ENCODE results near the gene ADISSP.
"Not testable (repeated sequence)": the region's sequence is repeated elsewhere in the genome, so short reads cannot be mapped to it uniquely, and the experiment has no call there.

Gene ADISSP

DNA sequence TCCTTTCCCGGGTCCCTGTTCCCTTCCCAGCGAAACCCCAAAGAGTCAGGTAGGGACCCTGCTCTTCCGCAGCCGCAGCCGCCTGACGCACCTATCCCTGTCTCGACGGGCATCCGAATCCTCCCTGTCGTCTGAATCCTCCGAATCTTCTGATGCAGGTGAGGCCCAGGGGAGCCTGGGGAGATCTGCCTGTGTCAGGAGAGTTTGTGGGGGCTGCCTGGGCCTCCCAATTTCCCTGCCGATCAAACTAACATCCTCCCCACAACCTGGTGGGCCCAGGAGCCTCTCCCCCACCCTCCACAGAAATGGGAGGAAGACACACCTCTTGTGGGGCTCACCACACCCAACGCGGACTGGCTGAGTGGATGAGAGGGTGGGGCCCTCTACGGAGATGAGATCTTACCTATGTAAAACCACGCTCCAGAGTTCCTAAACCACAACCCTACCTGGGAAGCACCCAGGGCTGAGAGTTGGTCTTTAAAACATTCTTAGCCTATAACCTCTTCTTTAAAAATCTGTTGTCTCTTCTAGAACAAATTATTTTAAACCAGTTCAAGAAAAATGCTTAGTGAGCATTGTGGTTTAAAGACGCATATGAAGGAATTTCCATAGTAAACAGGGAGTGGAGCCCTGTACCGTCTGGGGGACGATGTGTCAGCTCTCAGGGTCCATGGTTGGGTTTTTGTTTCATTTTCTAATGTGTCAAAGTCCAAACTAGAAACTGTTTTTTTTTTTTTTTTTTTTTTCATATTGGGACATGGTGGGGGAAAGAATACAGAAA, 30.2 kb upstream of the ADISSP start:
- peak; percentile 71 for DNase-seq

DNA sequence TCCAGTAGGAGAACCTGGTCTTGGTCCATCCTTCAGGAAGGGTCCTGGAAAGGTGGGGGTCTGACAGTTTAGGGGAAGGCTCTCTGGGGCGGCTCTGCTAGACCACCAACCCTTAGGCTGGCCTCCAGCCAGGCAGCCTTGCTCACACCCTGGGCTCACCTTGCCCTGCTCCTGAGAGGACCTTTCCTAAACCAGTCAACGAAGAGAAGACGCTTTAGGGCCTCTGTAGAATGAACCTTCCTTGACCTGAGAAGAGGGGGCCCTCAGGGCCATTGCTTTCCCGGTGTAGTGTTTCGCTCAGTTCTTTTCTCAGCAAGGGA, 29.6 kb upstream of the ADISSP start:
- DNase-seq: no peak

DNA sequence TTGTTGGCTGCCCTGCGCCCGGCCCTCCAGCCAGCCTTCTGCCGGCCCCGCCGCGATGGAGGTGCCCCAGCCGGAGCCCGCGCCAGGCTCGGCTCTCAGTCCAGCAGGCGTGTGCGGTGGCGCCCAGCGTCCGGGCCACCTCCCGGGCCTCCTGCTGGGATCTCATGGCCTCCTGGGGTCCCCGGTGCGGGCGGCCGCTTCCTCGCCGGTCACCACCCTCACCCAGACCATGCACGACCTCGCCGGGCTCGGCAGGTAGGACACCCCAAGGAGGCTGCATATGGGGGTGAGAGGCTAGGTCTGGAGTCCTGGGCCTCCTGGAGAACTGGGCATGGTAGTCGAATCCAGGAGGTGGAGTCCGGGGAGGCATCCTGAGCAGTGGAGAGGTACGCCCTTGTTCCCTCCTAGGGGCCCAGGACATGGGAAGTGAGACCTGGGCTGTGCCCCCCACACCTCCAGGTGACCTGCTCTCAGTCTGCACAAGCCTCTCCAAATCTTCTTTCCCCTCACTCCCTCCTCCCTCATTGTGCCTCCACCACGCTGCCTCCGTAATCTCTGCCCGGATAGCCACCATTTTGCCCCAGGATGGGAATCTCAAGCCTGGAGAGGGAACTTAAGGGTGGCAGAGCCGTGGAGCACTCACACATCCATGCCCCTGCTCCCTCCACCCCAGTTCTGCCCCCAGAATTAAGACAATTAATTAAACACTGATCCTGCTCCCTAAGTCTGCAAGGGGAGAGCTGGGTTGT, 29.1 kb upstream of the ADISSP start:
- no peak for DNase-seq

DNA sequence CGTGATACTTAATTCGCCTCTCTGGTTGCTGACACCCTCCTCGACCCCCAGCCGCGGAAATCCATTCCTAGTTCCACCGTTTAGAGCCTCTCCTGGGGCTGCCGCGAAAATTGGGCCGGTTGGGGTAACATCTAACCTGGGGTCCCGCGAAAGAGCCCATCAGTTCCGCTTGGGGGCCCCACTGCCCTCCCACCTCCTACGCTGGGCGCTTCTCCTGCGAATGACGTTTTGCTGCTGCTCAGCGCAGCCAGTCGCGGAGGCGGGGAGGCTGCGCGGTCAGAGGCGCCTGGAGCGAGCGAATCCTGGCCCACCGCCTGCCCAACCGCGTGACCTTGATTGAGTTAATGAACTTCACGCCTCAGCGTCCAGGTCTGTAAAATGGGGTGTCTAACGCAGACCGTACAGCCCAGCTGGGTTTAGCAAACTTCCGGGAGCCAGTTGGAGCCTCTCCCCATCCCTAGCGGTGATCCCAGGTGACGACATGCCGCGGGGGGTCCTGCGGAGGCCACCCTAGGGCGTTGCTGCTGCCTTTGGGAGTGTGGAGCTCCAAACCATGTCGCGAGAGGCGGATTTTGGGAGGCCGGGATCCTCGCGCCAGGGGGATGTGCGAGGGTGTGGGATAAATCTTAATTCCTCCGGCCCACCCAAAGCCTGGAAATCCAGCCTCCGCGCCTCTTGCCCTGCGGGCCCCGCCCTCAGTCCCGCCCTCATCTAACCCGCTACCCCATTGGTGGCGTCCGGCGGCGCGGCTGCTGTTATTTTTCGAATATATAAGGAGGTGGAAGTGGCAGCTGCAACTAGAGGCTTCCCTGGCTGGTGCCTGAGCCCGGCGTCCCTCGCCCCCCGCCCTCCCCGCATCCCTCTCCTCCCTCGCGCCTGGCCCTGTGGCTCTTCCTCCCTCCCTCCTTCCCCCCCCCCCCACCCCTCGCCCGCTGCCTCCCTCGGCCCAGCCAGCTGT, 28.2 kb upstream of the ADISSP start, which contains the start of gene CDC25B:
Gene CDC25B (plus strand): TSS at position 800 of the 958 bp plus-strand sequence. CDS start 222 bp downstream, outside the sequence.
- DNase-seq: peak; percentile 96

DNA sequence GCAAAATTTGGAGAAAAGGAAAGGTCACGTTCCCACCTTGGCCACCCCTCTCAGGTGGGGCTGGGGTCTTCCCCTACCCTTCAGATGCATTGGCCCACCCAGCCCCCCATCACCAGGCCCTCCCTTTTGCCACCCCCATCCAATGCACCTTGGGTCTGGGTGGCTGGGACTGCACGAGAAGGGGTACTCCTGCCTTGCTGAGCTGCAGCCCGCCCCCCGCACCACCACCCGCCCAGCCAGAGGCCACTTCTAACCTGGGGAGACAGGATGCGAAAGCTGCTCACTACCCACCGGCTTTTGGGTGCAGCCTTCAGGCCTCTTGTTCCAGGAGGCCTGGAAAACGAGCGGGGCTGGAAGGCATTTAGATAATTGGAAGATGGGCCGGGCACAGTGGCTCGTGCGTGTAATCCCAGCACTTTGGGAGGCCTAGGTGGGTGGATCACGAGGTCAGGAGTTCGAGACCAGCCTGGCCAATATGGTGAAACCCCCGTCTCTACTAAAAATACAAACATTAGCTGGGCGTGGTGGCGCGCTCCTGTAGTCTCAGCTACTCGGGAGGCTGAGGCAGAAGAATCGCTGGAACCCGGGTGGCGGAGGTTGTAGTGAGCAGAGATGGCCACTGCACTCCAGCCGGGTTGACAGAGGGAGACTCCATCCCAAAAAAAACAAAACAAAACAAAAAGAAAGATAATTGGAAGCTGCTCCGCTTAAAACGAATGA, 27.3 kb upstream of the ADISSP start:
- no peak for DNase-seq

DNA sequence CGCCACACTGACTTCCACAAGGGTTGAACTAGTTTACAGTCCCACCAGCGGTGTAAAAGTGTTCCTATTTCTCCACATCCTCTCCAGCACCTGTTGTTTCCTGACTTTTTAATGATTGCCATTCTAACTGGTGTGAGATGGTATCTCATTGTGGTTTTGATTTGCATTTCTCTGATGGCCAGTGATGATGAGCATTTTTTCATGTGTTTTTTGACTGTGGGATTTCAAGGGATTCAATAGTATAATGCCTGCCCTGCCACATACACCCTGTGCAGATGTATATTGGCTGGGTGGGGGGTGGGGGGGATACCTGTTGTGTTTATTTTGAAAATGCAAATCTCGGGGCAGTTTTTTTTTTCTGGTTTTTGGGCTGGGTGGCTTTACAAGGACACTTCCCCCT, 26.6 kb upstream of the ADISSP start:
- DNase-seq: not testable (repeated sequence)

DNA sequence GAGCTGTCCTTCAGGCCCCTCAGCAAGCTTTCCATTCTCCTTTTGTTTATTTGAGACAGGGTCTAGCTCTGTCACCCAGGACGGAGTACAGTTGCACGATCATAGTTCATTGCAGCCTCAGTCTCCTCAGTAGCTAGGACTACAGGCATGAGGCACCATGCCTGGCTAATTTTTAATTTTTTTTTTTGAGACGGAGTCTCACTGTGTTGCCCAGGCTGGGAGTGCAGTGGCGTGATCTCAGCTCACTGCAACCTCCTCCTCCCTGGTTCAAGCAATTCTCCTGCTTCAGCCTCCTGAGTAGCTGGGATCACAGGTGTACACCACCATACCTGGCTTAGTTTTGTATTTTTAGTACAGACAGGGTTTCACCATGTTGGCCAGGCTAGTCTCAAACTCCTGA, 21.6 kb upstream of the ADISSP start:
- not testable (repeated sequence) for DNase-seq

DNA sequence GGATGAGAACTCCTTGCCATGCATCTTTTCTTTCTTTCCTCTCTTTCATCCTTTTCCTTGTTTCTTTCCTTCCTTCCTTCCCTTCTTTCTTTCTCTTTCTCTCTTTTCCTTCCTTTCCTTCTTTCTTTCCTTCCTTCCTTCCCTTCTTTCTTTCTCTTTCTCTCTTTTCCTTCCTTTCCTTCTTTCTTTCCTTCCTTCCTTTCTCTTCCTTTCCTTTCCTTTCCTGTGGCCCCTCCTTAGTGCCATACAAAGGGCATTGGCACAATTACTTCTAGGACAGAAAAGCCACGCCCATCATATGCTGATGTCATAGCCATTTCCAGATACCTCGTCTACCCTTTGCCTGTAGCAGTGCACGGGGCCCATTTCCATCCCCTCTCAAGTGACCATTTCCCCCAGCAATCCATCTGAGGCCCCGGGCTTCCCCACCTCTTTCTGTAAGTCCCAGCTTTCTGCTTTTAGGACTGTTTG, 21.2 kb upstream of the ADISSP start:
- DNase-seq: no peak

DNA sequence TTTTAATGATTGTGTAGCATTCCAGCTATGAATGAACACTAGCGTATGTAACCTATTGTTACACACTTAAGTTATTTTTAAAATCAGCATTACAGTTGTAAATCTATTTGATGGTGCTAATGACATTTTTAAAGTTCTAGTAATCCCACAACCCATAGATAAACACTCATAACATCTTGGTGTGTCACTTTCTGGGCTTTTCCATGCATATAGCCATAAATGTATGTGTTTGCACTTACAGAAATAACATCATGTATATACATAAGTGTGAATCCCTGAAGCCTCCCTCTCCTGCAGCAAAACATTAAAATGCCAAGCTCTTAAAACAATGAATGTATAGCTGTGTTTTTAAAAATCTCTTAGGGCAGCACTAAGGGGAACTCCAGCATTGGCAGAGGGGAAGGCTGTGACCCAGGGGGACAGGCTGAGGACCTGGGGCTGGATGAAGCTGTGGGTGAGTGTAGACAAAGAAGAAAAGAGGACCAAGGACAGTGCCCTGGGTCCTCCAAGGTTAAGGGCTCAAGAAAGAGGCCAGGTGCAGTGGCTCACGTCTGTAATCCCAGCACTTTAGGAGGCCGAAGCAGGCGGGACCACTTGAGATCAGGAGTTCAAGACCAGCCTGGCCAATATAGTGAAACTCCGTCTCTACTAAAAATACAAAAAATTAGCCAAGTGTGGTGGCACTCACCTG, 19.9 kb upstream of the ADISSP start:
- no peak for DNase-seq

DNA sequence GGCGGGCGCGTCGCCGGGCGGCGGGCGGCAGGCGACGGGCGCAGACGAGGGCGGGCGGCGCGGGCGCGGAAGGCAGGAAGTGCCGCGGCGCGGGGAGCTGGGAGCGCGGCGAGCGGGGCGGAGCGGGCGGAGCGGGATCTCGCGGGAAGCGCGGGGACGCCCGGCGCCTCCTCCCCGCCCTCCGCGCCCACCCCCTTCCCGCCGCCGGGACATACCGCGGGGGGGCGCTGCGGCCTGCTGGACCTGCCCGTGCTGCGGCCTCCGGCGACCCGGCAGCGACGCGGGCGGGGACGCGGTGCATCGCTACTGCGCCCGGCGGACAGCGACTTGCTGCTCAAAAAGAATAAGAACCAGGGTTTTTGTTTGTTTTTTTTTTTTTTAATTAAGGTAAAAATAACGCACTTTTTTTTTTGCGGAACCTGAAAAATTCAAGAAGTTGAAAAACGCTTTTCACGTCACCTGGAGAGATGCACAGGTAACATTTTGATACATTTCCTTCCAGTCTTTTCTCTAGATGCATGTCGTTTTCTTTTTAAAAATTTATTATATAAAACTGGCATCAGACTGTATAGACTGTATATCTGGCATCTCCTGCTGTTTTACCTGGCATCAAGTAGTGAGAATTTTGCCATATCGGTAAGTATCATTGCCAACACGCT, 19.2 kb upstream of the ADISSP start, which contains the start of gene CENPB:
Gene CENPB (minus strand): TSS at position 76 of the 659 bp plus-strand sequence. CDS start 257 bp downstream, outside the sequence.
- DNase-seq: peak; percentile 93

DNA sequence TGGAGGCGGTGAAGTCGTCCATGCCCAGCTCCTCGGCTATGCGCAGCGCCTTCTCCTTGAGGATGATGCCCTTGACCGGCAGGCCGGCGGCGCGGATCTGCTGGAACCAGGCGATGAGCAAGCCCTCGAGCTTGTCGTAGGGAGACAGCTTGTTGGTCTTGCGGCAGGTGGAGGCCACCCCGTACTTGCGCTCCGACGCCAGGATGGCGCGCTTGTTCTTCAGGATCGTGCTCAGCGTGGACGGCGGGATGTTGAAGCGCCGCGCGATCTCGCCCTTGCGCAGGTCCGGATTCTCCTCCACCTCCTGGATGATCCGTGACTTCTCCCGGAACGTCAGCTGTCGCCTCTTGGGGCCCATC, 18.6 kb upstream of the ADISSP start:
- peak; percentile 63 for DNase-seq

DNA sequence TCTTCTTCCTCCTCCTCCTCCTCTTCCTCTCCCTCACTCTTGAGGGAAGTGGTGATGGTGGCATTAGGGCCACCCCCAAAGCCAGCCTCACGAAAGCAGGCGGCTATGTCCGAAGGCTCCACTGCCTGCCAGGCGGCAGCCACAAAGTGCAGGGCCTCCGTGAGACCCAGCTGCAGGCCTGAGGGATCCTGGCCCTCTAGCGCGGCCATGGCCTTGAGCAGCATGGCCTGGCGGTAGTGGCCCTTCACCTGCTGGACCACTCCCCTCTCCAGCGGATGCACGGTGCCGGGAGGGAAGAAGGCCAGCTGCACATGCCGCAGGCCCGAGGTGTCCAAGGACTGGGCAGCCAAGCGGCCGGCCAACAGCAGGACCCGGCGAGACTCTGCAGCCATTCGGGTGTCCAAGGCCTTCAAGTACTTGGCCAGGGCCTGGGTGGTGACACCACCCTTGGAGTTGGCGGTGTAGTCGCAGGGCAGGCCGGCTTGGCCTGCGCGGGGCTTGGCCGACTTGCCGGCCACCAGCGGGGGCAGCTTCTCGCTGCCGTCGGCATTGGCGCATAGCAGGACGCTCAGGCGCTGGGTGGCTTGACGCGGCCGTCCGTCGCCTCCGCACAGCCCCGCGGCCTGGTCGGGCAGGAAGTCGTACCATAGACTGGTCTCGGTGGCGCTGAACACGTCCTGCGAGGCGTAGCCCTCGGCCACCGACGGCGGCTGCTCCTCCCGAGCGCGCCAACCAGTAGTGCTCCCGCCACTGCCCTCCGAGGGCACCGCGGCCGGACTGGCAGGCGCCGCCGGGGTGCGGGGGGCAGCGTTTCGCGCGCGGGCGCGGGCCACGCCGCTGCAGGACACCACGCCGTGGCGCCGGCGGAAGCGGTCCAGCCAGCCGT, 17.9 kb upstream of the ADISSP start:
- DNase-seq: no peak

DNA sequence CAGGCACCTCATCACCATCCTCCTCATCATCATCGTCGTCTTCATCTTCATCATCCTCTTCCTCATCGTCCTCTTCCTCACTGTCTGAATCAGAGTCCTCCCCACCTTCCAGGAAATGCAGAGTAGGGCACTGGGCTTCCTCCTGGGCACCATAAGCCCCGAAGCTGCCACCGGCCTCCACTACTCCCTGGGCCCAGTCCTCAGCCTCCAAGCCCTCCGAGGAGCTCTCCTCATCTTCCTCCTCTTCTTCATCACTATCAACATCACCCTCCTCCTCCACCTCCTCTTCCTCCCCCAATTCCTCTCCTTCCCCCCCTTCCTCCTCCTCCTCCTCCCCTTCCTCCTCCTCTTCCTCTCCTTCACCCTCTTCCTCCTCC, 17.3 kb upstream of the ADISSP start:
- DNase-seq: no peak

DNA sequence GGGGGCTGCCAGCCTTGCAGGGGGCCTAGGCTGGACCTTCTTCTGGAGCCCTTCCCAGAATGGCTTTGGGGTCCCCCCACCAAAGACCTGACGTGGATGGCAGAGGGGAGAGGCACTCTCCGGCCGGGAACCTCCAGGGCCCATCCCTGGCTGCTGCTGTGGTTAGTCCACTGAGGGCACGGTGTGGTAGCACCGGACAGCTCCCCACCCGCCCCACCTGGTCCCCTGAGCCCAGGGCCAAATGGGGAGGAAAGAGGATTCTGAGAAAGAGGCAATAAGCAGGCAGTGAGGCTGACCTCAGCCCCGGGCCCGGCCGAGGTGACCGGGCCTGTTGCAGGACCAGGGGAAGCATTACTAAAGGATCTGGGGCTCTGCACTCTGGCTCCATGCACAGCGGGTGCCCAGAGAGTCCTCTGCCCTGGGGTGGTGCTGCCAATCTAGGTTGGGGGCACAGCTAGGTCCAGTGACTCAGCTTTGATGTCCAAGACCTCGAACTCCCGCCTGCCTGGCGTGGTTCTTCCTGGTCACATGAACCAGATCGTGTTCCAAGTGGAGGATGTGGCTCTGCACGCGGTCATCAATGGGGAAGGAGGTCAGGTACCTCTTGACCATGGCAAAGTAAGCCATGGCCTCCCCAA, 16.8 kb upstream of the ADISSP start:
- no peak for DNase-seq

DNA sequence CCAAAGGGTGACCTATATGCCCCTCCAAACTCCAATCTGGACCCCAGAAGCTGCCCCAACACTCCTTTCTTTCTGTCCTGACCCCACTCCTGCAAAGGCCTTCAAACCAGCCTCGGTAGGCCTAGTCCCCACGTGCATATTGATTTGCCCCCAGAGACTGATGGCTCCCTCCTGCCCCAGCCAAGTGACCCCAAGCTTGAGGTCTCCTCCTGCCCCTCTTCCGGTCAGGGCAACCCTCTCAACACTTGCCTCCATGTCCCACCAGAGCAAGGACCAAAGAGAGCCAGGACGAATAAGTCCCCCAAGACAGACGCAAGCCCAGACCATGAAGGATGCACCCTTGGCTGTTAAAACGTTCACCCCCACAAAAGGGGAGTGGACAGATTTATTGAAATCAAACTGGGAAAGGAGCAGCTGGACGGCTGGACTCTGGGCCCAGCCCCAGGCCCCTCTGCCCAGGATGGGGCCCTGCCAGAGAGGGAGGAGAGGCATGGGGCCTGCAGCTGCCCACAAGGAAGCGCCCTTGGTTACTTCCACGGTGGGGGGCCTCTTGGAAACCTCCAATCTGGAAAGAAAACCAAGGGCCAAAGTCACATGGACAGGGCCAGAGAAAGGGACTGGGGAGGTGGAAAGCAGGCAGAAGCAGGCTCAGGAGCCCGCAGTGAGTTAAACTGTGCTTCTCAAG, 16.1 kb upstream of the ADISSP start:
- DNase-seq: no peak

DNA sequence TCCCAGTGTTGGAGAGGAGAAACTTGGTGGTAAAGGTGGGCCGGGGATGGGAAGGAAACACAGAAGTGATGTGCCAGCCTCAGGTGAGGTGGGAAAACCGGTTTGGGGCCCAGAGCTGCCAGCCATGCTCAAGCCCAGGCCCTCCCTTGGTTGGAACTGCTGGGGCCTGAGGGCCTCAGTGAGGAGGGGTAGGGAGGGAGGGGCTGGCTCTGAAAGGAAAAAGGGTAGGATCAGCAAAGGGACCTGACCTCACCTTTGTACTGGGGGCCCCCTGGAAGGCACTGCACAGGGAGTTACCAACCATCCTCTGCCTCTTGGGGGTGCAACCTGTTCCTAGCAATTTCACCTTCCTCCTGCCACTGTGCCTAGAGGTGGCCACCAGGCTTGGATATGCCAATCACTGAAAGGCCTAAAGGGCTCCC, 15.5 kb upstream of the ADISSP start:
- no peak for DNase-seq

DNA sequence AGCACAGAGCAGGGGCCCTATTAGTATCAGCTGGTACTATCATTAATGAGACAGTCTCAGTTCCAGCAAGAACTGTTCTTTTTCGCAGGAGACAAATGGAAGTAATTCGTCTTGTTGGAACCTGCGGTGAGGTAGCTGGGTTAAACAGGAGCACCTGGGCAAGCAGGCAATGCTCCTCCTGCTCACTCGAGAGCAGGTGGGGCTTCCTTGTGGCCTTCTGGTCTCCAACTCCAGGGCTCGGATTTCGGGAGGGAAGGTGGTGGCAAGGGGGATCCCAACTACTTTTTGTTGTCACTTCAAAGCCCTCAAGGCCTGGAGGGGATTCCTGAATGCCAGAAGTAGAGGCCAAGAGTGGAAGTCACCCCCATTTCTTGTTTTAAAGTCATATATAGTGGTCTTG, 15.0 kb upstream of the ADISSP start:
- no peak for DNase-seq

DNA sequence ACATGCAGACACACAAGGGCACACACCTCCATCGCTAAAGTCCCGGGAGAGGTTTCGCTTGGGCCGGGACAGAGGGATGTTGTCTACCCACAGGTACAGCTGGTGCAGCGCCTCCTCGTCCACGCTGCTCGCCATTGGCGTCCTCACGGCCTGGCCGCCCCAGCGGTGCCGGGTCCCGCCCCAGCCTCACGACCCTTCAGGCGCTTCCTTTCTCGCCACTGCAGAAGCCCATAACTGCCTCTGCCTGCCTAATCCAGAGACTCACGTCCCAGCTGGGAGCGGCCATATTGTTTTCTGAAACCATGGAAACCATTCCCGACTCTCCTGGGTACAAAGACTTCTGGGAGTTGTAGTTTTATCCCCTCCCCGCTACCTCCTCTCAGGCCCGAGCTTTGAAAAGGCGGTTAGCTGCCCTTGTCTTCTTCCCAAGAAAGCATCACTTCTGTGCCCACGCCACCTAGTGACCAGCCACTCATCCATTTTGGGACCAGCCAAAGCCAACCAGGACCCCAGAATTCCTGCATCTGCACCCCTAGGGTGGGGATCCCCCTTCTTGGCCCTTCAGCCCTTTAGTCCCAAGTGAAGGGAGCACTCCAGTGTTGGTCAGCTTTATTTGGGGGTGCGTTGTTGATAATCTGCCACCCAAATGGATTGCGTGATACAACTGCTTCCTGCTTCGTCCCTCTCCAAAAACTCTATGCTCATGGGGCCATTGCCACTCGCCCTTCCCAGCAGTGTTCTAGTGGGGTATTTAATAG, 13.8 kb upstream of the ADISSP start, which contains the start of gene SPEF1:
Gene SPEF1 (minus strand): TSS at position 296 of the 758 bp plus-strand sequence. CDS start 161 bp downstream, at position 135.
- peak; percentile 64 for DNase-seq
